NCI-H1417 (cell line): ENCODE measurements around the gene RPS25.
"Not testable (repeated sequence)": the region's sequence is repeated elsewhere in the genome, so short reads cannot be mapped to it uniquely, and the experiment has no call there.

Experiments
- DNase-seq, 3 experiments: peaks; one replicate each; lab custom pipeline; 2025; lab: John Stamatoyannopoulos, UW

RPS25 gene

GRCh38 chr11:118969508-118969907, 48.6 kb downstream of the RPS25 start:
- DNase-seq, result not testable (repeated sequence)
